ENCODE results near the gene DNAH6. TPM values are rescaled to one million over a fixed set of nuclear protein-coding genes. Genes with fewer than 3 reads are reported as not detected.

The DNAH6 gene
- total RNA-seq, 1 experiment from 2014 or later, result 0.39 TPM

DNA sequence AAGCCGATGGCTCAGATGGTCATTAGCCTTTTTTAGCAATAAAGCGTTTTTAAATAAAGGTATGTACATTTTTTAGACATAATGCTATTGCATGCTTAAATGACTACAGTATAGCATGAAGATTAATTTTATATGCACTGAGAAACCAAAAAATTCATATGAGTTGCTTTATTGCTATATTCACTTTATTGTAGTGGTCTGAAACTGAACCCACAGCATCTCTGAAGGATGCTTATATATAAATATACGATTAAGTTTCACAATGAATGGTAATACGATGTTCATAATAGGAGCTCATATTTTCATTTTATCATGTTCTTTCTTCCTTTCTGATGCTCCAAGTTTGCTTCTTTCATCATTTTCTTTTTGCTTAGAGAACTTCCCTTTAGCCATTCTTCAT, 132.8 kb downstream of the DNAH6 start:
- ChIA-PET POLR2A (no interaction called here), CTCF (no interaction called here)
- ATAC-seq, result no peak

DNA sequence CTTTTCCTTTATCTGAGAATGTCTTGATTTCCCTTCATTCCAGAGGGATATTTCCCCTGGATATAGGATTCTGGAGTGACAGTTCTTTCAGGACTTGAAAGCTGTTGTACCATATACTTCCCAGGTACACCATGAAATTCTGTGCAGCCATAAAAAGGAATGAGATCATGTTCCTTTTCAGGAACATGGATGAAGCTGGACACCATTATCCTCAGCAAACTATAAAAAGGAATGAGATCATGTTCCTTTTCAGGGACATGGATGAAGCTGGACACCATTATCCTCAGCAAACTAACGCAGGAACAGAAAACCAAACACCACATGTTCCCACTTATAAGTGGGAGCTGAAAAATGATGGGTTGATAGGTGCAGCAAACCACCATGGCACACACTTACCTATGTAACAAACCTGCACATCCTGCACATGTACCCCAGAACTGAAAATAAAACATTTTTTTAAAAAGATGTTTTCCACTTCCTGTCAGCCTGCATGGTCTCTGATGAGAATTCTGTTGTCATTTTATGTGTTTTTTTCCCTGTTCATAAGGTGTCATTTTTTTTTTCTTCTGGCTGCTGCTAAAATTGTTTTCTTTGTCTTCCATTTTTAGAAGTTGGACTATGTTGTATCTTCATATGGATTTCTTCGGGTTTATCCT, 133.3 kb downstream of the DNAH6 start:
- Mint-ChIP-seq H3K9me3 (peaks cover 5% of the 10 kb centered on the region), H3K4me1 (no peaks in the 10 kb centered on the region), H3K27ac (no peak overlapping the region), H3K27me3 (ENCODE audit: low read depth) (peaks cover 4% of the 10 kb centered on the region), H3K36me3 (no peaks in the 10 kb centered on the region), H3K4me3 (no peak overlapping the region)
- ChIA-PET POLR2A (no interaction called here), CTCF (no interaction called here)
- no peak for DNase-seq (ENCODE audit: low spot score)
- TF ChIP-seq ZNF317 (CRISPR knock-in tag; IDR thresholded peaks at IDR 0.05; ENCODE audit: borderline replicate concordance, low read depth), result no peak
- TF ChIP-seq, protein P1, sequence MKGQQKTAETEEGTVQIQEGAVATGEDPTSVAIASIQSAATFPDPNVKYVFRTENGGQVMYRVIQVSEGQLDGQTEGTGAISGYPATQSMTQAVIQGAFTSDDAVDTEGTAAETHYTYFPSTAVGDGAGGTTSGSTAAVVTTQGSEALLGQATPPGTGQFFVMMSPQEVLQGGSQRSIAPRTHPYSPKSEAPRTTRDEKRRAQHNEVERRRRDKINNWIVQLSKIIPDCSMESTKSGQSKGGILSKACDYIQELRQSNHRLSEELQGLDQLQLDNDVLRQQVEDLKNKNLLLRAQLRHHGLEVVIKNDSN (CRISPR knock-in tag; IDR thresholded peaks at IDR 0.05), result no peak
- TF ChIP-seq ETV6 (CRISPR knock-in tag; IDR thresholded peaks at IDR 0.05), result no peak
- TF ChIP-seq, protein P2, sequence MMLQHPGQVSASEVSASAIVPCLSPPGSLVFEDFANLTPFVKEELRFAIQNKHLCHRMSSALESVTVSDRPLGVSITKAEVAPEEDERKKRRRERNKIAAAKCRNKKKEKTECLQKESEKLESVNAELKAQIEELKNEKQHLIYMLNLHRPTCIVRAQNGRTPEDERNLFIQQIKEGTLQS (CRISPR knock-in tag; conservative IDR thresholded peaks at IDR 0.05), result no peak
- TF ChIP-seq, protein P3, sequence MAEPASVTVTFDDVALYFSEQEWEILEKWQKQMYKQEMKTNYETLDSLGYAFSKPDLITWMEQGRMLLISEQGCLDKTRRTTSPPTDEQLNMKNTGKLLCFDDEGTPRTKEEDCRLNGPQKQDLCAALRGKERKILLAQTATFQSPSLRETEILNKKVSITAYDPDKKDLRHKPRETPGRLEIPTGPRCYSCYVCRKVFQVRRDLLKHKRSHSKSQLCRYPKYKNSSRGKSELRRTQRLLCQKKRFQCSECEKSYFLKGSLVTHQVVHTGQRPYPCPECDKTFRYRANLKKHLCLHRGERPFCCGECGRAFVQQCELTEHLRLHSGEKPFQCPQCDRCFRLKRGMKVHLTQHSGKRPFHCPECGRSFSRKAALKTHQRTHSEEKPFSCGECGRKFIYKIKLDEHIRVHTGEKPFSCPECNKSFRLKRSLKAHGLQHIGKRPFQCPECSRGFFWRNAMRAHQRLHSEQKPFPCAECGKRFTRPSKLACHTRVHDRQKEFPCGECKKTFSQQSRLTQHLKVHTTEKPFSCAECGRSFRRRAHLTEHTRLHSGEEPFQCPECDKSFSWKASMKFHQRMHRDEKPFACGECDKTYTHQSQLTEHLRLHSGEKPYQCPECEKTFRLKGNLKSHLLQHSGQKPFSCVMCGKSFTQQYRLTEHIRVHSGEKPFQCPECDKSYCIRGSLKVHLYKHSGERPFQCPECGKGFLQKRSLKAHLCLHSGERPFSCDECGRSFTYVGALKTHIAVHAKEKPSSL (CRISPR knock-in tag; conservative IDR thresholded peaks at IDR 0.05), result no peak
- no peak for TF ChIP-seq FOXP1 (CRISPR knock-in tag; IDR thresholded peaks at IDR 0.05; ENCODE audit: borderline replicate concordance)
- no peak for ATAC-seq

More for the DNA sequence above, 132.8 kb downstream of the DNAH6 start:
- no peak overlapping the region for H3K4me3 Mint-ChIP-seq
- no peak for DNase-seq (ENCODE audit: low spot score)
- H3K27ac Mint-ChIP-seq, result no peak overlapping the region
- no peaks in the 10 kb centered on the region for H3K36me3 Mint-ChIP-seq
- H3K9me3 Mint-ChIP-seq, result peaks cover 5% of the 10 kb centered on the region
- peaks cover 4% of the 10 kb centered on the region for H3K27me3 Mint-ChIP-seq (ENCODE audit: low read depth)
- TF ChIP-seq, protein P4, sequence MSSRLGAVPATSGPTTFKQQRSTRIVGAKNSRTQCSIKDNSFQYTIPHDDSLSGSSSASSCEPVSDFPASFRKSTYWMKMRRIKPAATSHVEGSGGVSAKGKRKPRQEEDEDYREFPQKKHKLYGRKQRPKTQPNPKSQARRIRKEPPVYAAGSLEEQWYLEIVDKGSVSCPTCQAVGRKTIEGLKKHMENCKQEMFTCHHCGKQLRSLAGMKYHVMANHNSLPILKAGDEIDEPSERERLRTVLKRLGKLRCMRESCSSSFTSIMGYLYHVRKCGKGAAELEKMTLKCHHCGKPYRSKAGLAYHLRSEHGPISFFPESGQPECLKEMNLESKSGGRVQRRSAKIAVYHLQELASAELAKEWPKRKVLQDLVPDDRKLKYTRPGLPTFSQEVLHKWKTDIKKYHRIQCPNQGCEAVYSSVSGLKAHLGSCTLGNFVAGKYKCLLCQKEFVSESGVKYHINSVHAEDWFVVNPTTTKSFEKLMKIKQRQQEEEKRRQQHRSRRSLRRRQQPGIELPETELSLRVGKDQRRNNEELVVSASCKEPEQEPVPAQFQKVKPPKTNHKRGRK (CRISPR knock-in tag; IDR thresholded peaks at IDR 0.05; ENCODE audit: borderline replicate concordance), result no peak
- TF ChIP-seq, protein P5, sequence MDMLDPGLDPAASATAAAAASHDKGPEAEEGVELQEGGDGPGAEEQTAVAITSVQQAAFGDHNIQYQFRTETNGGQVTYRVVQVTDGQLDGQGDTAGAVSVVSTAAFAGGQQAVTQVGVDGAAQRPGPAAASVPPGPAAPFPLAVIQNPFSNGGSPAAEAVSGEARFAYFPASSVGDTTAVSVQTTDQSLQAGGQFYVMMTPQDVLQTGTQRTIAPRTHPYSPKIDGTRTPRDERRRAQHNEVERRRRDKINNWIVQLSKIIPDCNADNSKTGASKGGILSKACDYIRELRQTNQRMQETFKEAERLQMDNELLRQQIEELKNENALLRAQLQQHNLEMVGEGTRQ (CRISPR knock-in tag; IDR thresholded peaks at IDR 0.05), result no peak
- no peak for TF ChIP-seq SMAD4 (CRISPR knock-in tag; IDR thresholded peaks at IDR 0.05)
- TF ChIP-seq NR2C2 (CRISPR knock-in tag; IDR thresholded peaks at IDR 0.05), result no peak
- TF ChIP-seq, protein P6, sequence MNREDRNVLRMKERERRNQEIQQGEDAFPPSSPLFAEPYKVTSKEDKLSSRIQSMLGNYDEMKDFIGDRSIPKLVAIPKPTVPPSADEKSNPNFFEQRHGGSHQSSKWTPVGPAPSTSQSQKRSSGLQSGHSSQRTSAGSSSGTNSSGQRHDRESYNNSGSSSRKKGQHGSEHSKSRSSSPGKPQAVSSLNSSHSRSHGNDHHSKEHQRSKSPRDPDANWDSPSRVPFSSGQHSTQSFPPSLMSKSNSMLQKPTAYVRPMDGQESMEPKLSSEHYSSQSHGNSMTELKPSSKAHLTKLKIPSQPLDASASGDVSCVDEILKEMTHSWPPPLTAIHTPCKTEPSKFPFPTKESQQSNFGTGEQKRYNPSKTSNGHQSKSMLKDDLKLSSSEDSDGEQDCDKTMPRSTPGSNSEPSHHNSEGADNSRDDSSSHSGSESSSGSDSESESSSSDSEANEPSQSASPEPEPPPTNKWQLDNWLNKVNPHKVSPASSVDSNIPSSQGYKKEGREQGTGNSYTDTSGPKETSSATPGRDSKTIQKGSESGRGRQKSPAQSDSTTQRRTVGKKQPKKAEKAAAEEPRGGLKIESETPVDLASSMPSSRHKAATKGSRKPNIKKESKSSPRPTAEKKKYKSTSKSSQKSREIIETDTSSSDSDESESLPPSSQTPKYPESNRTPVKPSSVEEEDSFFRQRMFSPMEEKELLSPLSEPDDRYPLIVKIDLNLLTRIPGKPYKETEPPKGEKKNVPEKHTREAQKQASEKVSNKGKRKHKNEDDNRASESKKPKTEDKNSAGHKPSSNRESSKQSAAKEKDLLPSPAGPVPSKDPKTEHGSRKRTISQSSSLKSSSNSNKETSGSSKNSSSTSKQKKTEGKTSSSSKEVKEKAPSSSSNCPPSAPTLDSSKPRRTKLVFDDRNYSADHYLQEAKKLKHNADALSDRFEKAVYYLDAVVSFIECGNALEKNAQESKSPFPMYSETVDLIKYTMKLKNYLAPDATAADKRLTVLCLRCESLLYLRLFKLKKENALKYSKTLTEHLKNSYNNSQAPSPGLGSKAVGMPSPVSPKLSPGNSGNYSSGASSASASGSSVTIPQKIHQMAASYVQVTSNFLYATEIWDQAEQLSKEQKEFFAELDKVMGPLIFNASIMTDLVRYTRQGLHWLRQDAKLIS (CRISPR knock-in tag; IDR thresholded peaks at IDR 0.05; ENCODE audit: borderline replicate concordance), result no peak
- TF ChIP-seq ATF1 (CRISPR knock-in tag; IDR thresholded peaks at IDR 0.05), result no peak
- TF ChIP-seq, protein P7, sequence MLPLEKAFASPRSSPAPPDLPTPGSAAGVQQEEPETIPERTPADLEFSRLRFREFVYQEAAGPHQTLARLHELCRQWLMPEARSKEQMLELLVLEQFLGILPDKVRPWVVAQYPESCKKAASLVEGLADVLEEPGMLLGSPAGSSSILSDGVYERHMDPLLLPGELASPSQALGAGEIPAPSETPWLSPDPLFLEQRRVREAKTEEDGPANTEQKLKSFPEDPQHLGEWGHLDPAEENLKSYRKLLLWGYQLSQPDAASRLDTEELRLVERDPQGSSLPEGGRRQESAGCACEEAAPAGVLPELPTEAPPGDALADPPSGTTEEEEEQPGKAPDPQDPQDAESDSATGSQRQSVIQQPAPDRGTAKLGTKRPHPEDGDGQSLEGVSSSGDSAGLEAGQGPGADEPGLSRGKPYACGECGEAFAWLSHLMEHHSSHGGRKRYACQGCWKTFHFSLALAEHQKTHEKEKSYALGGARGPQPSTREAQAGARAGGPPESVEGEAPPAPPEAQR (CRISPR knock-in tag; IDR thresholded peaks at IDR 0.05), result no peak
- no peak for TF ChIP-seq GABPB1 (CRISPR knock-in tag; IDR thresholded peaks at IDR 0.05)
- no peak for TF ChIP-seq FOXP1 (CRISPR knock-in tag; IDR thresholded peaks at IDR 0.05; ENCODE audit: borderline replicate concordance)
- H3K4me1 Mint-ChIP-seq, result no peaks in the 10 kb centered on the region

Data from WTC11 (cell line).